CD4-positive, alpha-beta T cell treated with Interleukin-17A for 4 hours (primary cell): Measurements from ENCODE around the gene ADGRD1.

ENCODE experiments used
- DNase-seq: peaks from one replicate; pipeline ENCODE4 v3.0.0-alpha.2; 2020; ENCODE audit warnings: mixed read lengths

Gene ADGRD1

DNA sequence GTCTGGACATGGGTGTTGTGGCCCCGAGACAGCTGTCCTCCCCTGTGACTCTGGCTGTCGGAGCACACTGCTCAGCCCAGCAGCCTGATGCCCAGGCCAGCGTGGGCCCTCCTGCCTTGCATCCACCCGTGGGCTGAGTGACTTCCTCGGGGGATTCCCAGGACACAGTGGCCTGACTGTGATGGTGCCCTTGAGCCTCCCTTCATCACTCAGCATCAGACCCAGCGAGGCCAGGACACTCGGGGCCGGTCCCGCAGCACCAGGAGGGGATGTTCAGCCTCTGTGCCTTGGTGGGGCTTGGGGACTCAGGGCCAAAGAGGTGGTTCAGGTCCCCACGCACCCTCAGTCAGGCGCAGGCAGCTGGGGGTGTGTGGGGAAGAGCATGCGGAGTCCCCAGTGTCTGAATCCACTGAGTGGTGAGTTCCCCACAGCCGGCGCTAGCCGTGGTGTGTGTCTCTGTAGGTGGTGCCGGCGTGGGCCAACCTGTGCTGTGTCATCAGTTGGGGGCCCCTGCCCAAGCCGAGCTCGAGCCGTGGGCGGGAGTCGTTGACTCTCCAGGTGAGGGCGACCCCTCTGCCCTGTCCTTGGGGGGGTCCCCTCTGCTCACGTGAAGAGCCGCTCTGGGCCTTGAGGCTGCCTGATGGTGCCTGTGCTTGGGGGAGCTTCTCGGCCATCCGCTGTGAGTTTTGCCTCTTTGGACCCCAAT is 185.8 kb downstream of the ADGRD1 start:
- DNase-seq: no peak

DNA sequence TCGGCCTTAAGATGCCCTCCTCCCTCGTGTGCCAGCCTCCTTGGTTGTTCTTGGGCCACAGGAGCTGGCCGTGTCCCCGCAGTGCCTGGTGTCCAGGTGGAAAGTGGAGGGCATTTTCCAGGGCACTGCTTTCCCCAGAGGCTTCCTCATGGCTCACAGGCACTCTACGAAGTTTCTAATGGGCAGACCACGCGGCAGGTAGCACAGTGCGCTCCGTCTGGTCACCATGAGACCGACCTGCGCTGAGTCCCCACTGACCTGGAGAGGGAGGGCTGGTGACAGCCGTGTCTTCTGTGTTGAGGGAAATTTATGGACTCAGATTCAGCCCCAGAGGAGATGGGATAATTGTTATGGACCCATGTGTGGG is 186.3 kb downstream of the ADGRD1 start:
- DNase-seq: no peak

DNA sequence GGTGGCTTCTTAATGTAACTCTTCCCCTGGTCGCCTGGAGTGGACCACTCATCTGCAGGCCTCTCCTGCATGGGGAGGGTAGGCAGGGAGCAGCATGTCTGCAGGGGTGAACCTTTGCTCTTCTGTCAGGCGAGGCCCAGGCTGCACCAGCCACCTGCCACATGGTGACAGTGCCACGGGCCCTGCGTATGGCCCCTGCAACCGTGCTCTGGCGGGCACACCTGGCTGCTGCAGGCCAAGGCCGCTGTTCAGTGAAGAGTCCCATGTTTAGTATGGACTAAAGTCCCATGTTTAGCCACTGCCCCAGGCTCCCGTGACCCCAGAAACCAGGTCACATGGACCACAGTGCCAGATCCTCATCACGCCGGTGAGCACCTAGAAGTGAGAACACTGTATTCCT is 187.0 kb downstream of the ADGRD1 start:
- DNase-seq: no peak

- DNase-seq: no peak
Observed at GRCh38 chr12:131141514-131141913, 187.8 kb downstream of the ADGRD1 start.

GRCh38 chr12:131142891-131143657 is 189.4 kb downstream of the ADGRD1 start:
- no peak for DNase-seq

DNA sequence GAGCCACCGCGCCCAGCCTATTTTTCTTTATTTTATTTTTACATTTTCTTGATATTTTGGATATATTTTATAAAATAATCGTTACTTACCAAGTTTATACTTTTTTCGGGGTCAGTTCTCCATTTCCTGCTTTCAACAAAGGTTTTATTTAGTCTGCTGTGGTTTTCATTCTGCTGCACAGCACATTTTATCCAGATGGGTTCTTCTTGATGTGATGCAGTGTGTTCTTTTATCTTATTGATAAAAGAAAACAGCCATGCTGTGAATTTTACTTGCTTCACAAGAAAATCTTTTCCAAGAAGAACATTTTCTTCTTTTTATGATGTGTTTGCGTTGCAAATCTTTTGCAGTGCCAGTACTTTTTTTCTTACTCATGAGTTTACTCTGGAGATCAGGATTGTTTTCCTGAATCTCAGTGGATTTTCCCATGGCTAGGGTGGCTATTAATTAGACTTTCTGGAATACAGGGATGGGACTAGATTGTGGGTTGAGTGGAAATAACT is 192.5 kb downstream of the ADGRD1 start:
- no peak for DNase-seq

- no peak for DNase-seq
Observed at GRCh38 chr12:131147293-131147692, 193.6 kb downstream of the ADGRD1 start.

- DNase-seq: no peak
Observed at GRCh38 chr12:131147894-131148293, 194.2 kb downstream of the ADGRD1 start.

DNA sequence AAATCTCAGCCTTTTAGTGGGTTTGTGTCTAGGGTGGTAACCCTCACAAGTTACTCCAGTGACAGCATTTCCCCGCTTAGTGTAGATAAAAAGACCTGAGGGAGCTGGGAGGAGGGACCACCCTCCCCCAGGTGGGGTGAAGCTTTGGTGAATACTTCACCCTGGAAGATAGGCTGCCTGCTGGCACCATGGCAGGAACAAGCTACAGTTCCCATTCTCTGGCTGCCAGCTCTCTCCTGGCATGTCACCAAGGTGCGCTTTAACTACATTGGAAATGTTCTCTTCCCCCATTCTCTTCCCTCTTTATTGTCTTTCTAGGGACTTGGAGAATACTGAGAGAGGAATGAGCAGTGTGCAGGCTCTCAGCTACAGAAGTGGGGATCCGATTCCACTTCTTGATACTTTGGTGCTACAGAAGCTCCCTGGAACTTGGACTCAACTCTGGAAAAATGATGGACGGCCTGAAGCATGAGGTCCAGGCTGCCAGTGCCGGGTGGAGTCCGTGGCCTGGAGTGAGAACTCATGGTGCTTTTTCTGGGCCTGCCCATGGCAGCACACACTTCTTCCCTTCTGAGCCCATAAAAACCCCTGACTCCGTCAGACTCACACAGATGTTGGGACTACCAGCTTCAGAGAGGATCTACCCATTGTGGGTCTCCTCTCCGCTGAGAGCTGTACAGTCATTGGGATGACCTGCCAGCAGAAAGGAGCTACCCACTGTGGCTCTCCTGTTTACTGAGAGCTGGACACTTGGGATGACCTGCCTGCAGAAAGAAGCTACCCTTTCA is 198.0 kb downstream of the ADGRD1 start:
- DNase-seq: no peak

DNA sequence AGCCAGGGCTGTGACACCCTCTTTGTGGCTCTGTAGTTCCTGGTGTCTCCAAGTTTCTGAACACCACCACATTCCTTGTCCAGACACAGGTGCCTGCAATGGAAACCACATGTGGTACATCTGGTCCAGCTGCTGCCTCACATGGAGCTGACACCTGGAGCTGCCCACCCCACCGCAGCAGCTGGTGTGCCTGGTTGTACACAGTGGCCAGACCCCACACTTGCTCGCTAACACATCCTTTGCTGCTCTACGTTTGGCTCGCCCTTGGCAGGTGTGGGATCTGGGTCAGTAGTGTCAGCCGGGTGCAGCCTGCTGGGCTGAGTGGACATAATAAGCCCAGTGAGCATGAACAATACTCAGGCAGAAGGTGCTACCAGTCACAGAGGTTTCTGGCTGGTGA is 198.9 kb downstream of the ADGRD1 start:
- no peak for DNase-seq

- no peak for DNase-seq
Observed at GRCh38 chr12:131153016-131153415, 199.3 kb downstream of the ADGRD1 start.

GRCh38 chr12:131153956-131154355 is 200.2 kb downstream of the ADGRD1 start:
- DNase-seq: no peak

- DNase-seq: no peak
Observed at GRCh38 chr12:131155131-131155530, 201.4 kb downstream of the ADGRD1 start.

GRCh38 chr12:131157743-131158142 is 204.0 kb downstream of the ADGRD1 start:
- DNase-seq: no peak

- no peak for DNase-seq
Observed at GRCh38 chr12:131159660-131160059, 206.0 kb downstream of the ADGRD1 start.

DNA sequence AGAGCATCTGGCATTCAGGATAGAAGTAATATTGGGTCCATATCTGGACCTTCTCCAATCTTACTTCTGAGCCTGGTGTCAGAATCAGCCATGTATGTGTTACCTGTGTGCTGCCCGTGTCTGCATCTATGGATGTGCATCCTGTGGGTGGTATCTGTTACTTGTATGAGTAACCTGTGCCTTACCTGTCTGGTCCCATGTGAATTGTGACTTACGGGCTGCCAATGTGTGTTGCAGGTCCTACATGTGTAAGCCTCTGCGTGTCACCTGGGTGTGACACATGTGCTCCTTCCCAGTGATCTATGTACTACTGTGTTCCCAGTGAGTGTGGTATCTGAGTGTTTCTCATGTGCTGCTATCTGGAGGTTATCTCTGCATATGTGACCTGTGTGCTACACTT is 208.4 kb downstream of the ADGRD1 start:
- no peak for DNase-seq

GRCh38 chr12:131163189-131163738 is 209.6 kb downstream of the ADGRD1 start:
- no peak for DNase-seq

GRCh38 chr12:131164096-131164872 is 210.6 kb downstream of the ADGRD1 start:
- DNase-seq: no peak

GRCh38 chr12:131166717-131167116 is 213.0 kb downstream of the ADGRD1 start:
- no peak for DNase-seq

- no peak for DNase-seq
Observed at GRCh38 chr12:131167334-131167733, 213.6 kb downstream of the ADGRD1 start.

- no peak for DNase-seq
Observed at GRCh38 chr12:131171029-131171428, 217.3 kb downstream of the ADGRD1 start.

DNA sequence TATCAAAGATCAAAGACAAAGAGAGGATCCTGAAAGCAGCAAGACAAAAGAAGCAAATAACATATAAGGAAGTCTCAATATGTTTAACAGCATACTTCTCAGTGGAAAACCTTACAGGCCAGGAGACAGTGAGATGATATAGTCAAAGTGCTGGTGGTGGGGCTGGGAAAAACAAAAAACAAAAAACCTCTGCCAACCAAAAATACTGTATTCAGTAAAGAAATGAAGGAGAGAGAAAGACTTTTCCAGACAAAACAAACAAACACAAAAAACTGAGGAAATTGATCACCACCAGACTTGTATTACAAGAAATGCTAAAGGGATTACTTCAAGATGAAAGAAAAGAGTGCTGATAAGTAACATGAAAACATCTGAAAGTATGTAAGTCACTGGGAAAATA is 221.2 kb downstream of the ADGRD1 start:
- DNase-seq: no peak
